HG03139 (cell line): ENCODE results near the gene UNG.
A peak's percentile ranks its signal among the peaks of the same experiment; 100 is the strongest.

Experiments used
- ATAC-seq: cut with Tn5 transposase; IDR thresholded peaks from one replicate; pipeline ENCODE4 v1.9.1; 2021; ENCODE audit not compliant: unreplicated experiment

The UNG gene

DNA sequence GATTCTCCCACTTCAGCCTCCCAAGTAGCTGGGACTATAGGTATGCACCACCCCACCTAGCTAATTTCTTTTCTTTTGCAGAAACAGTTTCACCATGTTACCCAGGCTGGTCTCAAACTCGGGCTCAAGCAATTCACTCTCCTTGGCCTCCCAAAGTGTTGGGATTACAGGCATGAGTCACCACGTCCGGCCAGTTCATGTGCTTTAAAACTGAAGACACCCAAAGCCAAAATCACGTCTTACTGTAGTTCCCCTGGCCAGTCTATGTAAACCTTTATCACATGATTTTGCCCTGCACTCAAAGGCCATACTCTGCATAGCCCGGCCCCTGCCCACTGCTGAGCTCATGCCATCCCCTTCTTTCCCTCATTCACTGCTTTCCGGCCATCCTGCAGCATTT, 8.6 kb upstream of the UNG start:
- ATAC-seq: no peak

DNA sequence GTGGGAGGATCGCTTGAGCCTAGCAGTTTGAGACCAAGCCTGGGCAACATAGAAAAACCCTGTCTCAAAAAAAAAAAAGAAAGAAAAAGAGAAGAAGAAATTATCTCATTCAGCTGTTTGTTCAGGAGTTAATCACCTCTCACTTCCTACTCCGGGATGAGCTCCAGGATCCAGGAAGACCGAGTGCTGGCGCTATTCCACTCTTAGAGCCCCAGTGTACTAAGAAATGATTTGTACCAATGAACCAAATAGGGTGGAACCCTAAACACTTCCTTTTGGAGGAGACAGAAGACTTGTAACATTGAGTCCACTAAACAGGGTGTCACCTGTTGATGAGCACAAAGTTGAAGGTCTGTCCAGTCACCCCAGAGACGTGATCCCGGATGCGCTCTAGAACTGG, 7.7 kb upstream of the UNG start:
- no peak for ATAC-seq

- ATAC-seq: no peak
These were observed 4.8 kb upstream of the UNG start for GRCh38 chr12:109092497-109093021.

- peak; percentile 61 for ATAC-seq
These were observed 4.1 kb upstream of the UNG start, which contains the start of gene ALKBH2 for GRCh38 chr12:109093022-109093918. Gene ALKBH2, minus strand, starts transcription at chr12:109093472. Its CDS starts 686 bp downstream, at chr12:109092786.

- ATAC-seq: no peak
These were observed 310 bp upstream of the UNG start for GRCh38 chr12:109097140-109097434.

DNA sequence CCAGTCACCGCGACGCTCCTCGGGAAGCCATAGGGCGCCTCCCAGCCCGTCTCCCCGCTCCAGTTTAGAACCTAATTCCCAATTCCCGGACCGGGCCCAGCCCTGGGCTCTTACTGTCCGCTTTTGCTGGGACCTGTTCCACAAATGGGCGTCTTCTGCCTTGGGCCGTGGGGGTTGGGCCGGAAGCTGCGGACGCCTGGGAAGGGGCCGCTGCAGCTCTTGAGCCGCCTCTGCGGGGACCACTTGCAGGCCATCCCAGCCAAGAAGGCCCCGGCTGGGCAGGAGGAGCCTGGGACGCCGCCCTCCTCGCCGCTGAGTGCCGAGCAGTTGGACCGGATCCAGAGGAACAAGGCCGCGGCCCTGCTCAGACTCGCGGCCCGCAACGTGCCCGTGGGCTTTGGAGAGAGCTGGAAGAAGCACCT, 797 bp downstream of the UNG start:
- peak; percentile 24 for ATAC-seq

- ATAC-seq: no peak
These were observed 1.3 kb downstream of the UNG start for GRCh38 chr12:109098651-109099050.

GRCh38 chr12:109099431-109100020, 2.1 kb downstream of the UNG start:
- ATAC-seq: no peak

DNA sequence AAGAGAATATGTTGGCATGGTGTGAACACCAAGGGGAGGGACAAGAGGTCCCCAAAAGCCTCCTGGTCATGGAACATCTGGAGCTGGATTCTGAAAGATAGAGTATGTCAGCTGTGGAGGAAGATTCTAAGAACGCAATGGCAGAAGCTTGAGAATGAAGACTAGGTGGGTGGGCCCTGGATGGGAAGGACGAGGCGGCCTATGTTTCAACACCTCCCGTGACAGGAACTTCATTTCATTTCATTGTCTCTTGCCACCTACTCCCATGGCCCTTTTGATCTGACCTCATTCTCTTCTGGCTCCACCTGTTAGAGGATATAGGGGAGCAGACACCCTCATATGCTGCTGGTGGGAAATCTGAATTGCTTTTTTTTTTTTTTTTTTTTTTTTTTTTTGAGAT, 3.3 kb downstream of the UNG start:
- ATAC-seq: no peak

GRCh38 chr12:109102491-109102890, 5.1 kb downstream of the UNG start:
- ATAC-seq: no peak

- ATAC-seq: no peak
These were observed 7.8 kb downstream of the UNG start for GRCh38 chr12:109105176-109105575.

- no peak for ATAC-seq
These were observed 12.5 kb downstream of the UNG start for GRCh38 chr12:109109746-109110350.

GRCh38 chr12:109110988-109111495, 13.6 kb downstream of the UNG start:
- ATAC-seq: no peak

DNA sequence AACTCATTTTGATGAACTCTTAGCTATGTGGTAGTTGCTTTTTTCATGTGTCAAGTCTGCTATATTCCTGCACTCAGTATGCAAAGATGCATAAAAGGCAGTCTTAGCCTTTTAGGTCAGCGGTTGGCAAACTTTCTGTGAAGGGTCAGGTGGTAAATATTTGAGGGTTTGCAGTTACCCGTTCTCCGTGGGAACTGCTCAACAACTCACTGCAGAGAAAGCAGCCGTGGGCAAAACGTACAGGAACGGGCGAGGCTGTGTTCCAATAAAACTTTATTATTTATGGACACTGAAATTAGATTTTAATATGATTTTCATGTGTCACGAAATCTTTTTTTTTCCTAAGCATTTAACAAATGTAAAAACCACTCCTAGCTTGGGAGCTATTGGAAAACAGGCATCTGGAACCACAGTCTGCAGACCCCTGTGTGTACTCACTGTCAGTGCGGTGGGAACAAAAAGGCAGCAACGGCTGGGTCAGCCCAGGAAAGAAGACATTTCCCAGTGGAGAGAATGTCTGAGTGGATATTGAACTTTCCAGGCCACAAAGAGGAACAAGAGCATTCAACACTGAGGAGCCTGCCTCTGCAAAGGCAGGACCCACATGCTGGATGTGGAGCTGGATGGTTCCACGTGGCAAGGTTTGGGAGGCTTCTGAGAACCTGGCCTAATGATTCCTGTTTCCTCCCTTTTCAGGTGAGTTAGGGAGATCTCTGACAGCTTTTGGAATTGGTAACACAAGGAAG, 15.5 kb downstream of the UNG start:
- no peak for ATAC-seq

DNA sequence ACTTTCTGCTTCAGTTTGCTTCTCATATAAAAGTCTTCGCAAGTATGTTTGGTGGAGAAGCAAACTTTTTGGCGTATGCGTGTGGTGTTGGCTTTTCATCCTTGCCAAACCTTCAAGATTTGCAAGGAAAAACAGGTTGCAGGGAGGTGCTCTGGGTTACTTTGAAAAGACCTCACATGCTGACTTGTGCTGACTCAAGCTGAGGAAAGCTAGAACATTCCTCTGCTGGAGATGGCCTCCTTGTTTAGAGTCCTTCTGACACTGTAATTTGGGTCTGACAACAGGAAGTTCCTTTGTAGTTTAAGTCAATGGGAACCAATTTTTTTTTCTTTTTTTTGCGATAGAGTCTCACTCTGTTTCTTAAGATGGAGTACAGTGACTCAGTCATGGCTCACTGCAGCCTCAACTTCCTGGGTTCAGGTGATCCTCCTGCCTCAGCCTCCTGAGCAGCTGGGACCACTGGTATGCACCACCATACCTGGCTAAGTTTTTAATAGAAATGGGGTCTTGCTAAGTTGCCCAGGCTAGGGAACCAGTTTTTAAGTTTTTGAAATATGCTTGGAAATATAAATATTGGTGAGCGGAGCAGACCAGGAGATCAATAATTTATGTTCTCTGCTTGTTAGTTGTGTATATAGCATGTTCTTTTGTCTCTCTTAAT, 16.4 kb downstream of the UNG start:
- ATAC-seq: no peak

- ATAC-seq: no peak
These were observed 17.2 kb downstream of the UNG start for GRCh38 chr12:109114644-109115043.

- ATAC-seq: no peak
These were observed 18.0 kb downstream of the UNG start for GRCh38 chr12:109115404-109115757.

DNA sequence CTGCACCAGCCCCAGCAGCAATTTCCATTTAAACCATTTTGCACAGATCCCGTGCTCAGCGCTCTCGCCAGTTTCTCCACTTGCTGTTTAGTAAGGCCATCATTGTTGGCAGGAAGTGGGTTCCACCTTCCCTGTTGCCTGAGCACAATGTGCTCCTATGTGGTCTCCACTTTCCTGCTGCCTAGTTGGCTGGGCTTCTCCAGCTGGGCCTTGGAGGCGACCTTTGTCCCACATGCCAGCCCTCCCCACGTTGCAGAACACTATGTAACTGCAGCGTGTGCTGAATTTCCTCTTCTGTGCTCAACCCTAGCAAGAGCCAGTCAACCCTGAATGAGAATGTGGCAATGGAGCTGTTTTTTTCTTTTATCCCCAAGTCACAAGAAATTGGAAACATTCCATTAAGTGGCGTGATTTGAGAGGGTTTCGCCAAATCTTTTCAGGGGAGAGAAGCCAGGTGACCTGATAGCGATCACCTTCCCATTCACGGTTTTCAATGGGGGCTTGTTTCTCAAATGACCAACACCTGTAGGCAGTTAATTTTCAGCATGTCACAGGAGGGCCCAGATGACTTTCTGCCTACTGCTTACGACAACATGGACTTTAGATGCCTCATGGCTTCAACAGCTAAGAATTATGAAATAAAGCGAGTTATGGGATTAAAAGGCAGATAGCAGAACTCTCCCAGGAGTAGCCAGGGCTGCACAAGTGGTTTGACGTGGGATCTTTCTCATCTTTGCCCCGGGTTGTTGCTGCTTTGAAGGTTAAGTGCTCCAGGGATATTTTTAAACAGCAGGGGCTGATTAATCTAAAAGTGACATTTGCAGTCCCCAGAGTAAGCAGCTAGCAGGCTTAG, 18.6 kb downstream of the UNG start, which contains the start of gene ACACB:
TSS of gene ACACB (plus strand) at position 830 of the 853 bp plus-strand sequence. CDS start 22,819 bp downstream, outside the sequence.
- ATAC-seq: no peak

GRCh38 chr12:109116611-109116949, 19.2 kb downstream of the UNG start:
- ATAC-seq: no peak

GRCh38 chr12:109120095-109120494, 22.7 kb downstream of the UNG start:
- ATAC-seq: no peak
